Stimulated activated CD4-positive, alpha-beta T cell treated with anti-CD3 and anti-CD28 coated beads, Interleukin-2, amount 100 ng/mL, for 48 hours (primary cell): ENCODE data around the gene CST4.
"Not testable (repeated sequence)": the region's sequence is repeated elsewhere in the genome, so short reads cannot be mapped to it uniquely, and the experiment has no call there.

Experiments
- DNase-seq, 2 donors: peaks; one replicate each; pipeline ENCODE4 v3.0.0-alpha.2; 2020

Gene CST4

DNA sequence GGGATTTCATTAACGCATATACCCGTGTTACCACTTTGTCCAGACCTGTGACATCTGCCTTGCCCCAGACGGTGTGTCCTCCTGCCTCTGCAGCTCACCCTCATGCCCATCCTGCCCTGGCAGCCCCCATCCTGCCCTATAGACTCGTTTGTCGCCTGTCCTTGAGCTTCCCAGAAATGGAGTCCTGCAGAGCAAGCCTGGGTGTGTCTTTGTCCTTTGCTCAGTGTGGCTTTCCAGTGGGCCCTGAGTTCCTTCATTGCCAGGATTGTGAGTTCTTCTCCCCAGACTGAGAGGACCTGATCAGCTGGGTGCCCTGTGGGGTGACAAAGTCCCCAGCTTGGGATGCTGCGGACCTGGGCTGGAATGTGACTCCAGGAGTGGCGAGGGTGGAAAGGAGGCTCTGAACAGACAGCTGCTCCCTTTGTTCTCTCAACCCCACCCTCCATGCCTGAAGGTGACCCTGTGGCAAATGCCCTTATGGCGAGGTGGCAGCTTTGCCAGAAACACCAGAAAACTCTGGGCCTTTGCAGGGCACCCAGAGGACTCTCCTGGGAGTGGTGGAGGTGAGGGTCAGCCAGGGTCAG is 48.7 kb downstream of the CST4 start:
- no peak for DNase-seq

GRCh38 chr20:23639490-23639958 is 49.3 kb downstream of the CST4 start:
- no peak for DNase-seq

- DNase-seq: no peak
Observed at GRCh38 chr20:23638309-23638708, 50.5 kb downstream of the CST4 start.

- peak in 1 of 2 donors; percentile 4 for DNase-seq
Observed at GRCh38 chr20:23637282-23638221, 51.3 kb downstream of the CST4 start, which contains the start of gene CST3. Gene CST3 (minus strand): TSS chr20:23637955. CDS start chr20:23637862, 93 bp downstream.

DNA sequence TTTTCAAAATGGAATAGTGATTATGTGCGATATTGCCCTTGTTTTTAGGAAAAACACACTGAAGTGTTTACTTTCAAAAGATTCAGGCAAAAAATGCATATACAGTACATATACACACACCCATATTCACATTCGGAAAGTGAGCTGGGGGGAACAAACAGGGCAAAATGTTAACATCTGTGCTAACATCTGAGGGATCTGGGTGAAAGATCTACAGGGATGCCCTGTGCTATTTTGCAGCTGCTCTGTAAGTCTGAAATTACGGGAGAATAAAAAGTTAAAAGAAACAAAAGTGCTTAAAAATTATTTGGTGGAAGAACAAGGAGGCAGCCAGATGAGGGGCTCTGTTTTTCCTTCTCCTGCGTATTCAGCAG is 51.9 kb downstream of the CST4 start:
- DNase-seq: no peak

GRCh38 chr20:23636182-23636907 is 52.5 kb downstream of the CST4 start:
- DNase-seq: no peak

DNA sequence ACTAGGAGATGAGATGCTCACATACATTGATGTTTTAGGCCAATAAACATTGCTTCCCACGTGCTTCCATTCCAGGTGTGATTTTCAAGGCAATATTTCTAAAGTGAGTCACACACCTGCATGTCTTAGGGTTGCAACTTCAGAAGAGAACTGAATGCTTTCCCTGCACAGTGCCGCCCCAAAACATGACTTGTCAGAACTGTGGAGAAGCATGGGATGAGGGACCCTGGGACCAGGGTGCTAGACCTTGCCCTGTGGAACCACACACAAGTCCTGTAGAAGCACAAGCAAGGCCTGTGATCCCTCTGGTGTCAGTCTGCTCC is 53.1 kb downstream of the CST4 start:
- DNase-seq: not testable (repeated sequence)
